ENCODE results near the gene P2RY4.

Gene P2RY4

GRCh38 chrX:70257423-70258288 is 2.3 kb downstream of the P2RY4 start:
- Histone ChIP-seq H3K27me3 (ENCODE audit: control insufficient read depth, insufficient read depth, low read length) (no peaks in the 10 kb centered on the region), H3K4me1 (no peaks in the 10 kb centered on the region), H3K79me2 (no peaks in the 10 kb centered on the region), H3K4me3 (ENCODE audit: low read depth, low read length) (no peak overlapping the region), H3K9ac (no peak overlapping the region), H3K36me3 (ENCODE audit: control insufficient read depth, insufficient read depth, low read length) (no peaks in the 10 kb centered on the region), H2AFZ (no peak overlapping the region), H3K27ac (no peak overlapping the region), H3K4me2 (ENCODE audit: low read length) (no peak overlapping the region), H3K9me3 (ENCODE audit: control insufficient read depth, low read length) (no peaks in the 10 kb centered on the region)
- no peak for TF ChIP-seq CTCF (IDR thresholded peaks at IDR 0.05)

GRCh38 chrX:70255452-70255851 is 4.6 kb downstream of the P2RY4 start:
- H3K9ac ChIP-seq, result no peak overlapping the region
- TF ChIP-seq CTCF (IDR thresholded peaks at IDR 0.05), result no peak
- no peaks in the 10 kb centered on the region for H3K79me2 ChIP-seq
- H3K9me3 ChIP-seq (ENCODE audit: control insufficient read depth, low read length), result no peaks in the 10 kb centered on the region
- H2AFZ ChIP-seq, result no peak overlapping the region
- no peaks in the 10 kb centered on the region for H3K27me3 ChIP-seq (ENCODE audit: control insufficient read depth, insufficient read depth, low read length)
- H3K4me1 ChIP-seq, result no peaks in the 10 kb centered on the region
- no peak overlapping the region for H3K4me3 ChIP-seq (ENCODE audit: low read depth, low read length)
- H3K36me3 ChIP-seq (ENCODE audit: control insufficient read depth, insufficient read depth, low read length), result no peaks in the 10 kb centered on the region
- no peak overlapping the region for H3K4me2 ChIP-seq (ENCODE audit: low read length)
- H3K27ac ChIP-seq, result no peak overlapping the region

- Histone ChIP-seq H3K4me1 (no peaks in the 10 kb centered on the region), H3K36me3 (ENCODE audit: control insufficient read depth, insufficient read depth, low read length) (no peaks in the 10 kb centered on the region), H2AFZ (no peak overlapping the region), H3K9me3 (ENCODE audit: control insufficient read depth, low read length) (no peaks in the 10 kb centered on the region), H3K27ac (no peak overlapping the region), H3K4me2 (ENCODE audit: low read length) (no peak overlapping the region), H3K79me2 (no peaks in the 10 kb centered on the region), H3K9ac (no peak overlapping the region), H3K4me3 (ENCODE audit: low read depth, low read length) (no peak overlapping the region), H3K27me3 (ENCODE audit: control insufficient read depth, insufficient read depth, low read length) (no peaks in the 10 kb centered on the region)
- no peak for TF ChIP-seq CTCF (IDR thresholded peaks at IDR 0.05)
Measured at GRCh38 chrX:70254909-70255308, 5.1 kb downstream of the P2RY4 start.

GRCh38 chrX:70254063-70254400 is 6.0 kb downstream of the P2RY4 start:
- Histone ChIP-seq H3K9me3 (ENCODE audit: control insufficient read depth, low read length) (no peaks in the 10 kb centered on the region), H3K27ac (no peak overlapping the region), H3K4me3 (ENCODE audit: low read depth, low read length) (no peak overlapping the region), H3K79me2 (no peaks in the 10 kb centered on the region), H3K27me3 (ENCODE audit: control insufficient read depth, insufficient read depth, low read length) (no peaks in the 10 kb centered on the region), H2AFZ (no peak overlapping the region), H3K9ac (no peak overlapping the region), H3K36me3 (ENCODE audit: control insufficient read depth, insufficient read depth, low read length) (no peaks in the 10 kb centered on the region), H3K4me1 (no peaks in the 10 kb centered on the region), H3K4me2 (ENCODE audit: low read length) (no peak overlapping the region)
- TF ChIP-seq CTCF (IDR thresholded peaks at IDR 0.05), result no peak
